GM23338 (cell line): ENCODE measurements around the gene PPP2R5C. TPM values are rescaled to one million over a fixed set of nuclear protein-coding genes. Genes with fewer than 3 reads are reported as not detected.

Experiments
- ATAC-seq: fragments of 200-7000 bp; cut with Tn5 transposase; 3 replicates; pipeline ENCODE4 v1.9.1; 2020
- DNase-seq: peaks from one replicate; pipeline ENCODE4 v3.0.0-alpha.2; 2015; ENCODE audit warnings: low spot score
- H2AFZ ChIP-seq: fragments of 200-600 bp; sonication (generic); 2 replicates; pipeline ENCODE4 v1.8.0; 2016; ENCODE audit warnings: antibody characterized with exemption, mild to moderate bottlenecking, moderate library complexity
- H3F3A ChIP-seq: fragments of 200-600 bp; sonication (generic); replicated peaks from 2 replicates; pipeline ENCODE4 v1.8.0; 2017; ENCODE audit warnings: antibody characterized with exemption, mixed run types, low read depth
- H3K27ac ChIP-seq: fragments of 200-600 bp; sonication (generic); 2 replicates; pipeline ENCODE4 v1.6.1; 2016; ENCODE audit warnings: low read depth
- H3K27me3 ChIP-seq: fragments of 200-600 bp; sonication (generic); 2 replicates; pipeline ENCODE4 v1.8.0; 2016; ENCODE audit warnings: mild to moderate bottlenecking, mixed run types, moderate library complexity; ENCODE audit not compliant: insufficient read depth
- H3K36me3 ChIP-seq: fragments of 200-600 bp; sonication (generic); 2 replicates; pipeline ENCODE4 v1.8.0; 2016; ENCODE audit warnings: mild to moderate bottlenecking; ENCODE audit not compliant: insufficient read depth
- H3K4me1 ChIP-seq: fragments of 200-600 bp; sonication (generic); 2 replicates; pipeline ENCODE4 v1.8.0; 2016; ENCODE audit warnings: mild to moderate bottlenecking, moderate library complexity; ENCODE audit not compliant: insufficient read depth
- H3K4me2 ChIP-seq: fragments of 200-600 bp; sonication (generic); 2 replicates; pipeline ENCODE4 v1.7.1; 2017; ENCODE audit warnings: mixed run types
- H3K4me3 ChIP-seq: fragments of 200-600 bp; sonication (generic); 2 replicates; pipeline ENCODE4 v1.6.1; 2016; ENCODE audit warnings: mixed run types
- H3K79me2 ChIP-seq: fragments of 200-600 bp; sonication (generic); replicated peaks from 2 replicates; pipeline ENCODE4 v1.8.0; 2017; ENCODE audit warnings: mild to moderate bottlenecking; ENCODE audit not compliant: insufficient read depth
- H3K9me2 ChIP-seq: fragments of 200-600 bp; sonication (generic); 2 replicates; pipeline ENCODE4 v1.8.0; 2017; ENCODE audit not compliant: insufficient read depth
- H4K20me1 ChIP-seq: fragments of 200-600 bp; sonication (generic); replicated peaks from 2 replicates; pipeline ENCODE4 v1.8.0; 2017; ENCODE audit warnings: mild to moderate bottlenecking; ENCODE audit not compliant: insufficient read depth
- H3K27ac Mint-ChIP-seq: 2 replicates; pipeline ENCODE4 v1.8.0; 2020; ENCODE audit warnings: inconsistent platforms, mild to moderate bottlenecking, moderate library complexity, mixed read lengths
- H3K27me3 Mint-ChIP-seq: 3 replicates; pipeline ENCODE4 v1.8.0; 2022; ENCODE audit warnings: low read depth, mild to moderate bottlenecking, moderate library complexity, mixed read lengths, inconsistent platforms; ENCODE audit not compliant: insufficient read depth, poor library complexity
- H3K36me3 Mint-ChIP-seq: 3 replicates; pipeline ENCODE4 v1.8.0; 2021; ENCODE audit warnings: low read depth, mild to moderate bottlenecking, inconsistent platforms, moderate library complexity, mixed read lengths
- H3K4me1 Mint-ChIP-seq: 3 replicates; pipeline ENCODE4 v1.8.0; 2020; ENCODE audit warnings: mild to moderate bottlenecking, inconsistent platforms, mixed read lengths
- H3K4me3 Mint-ChIP-seq: 3 replicates; pipeline ENCODE4 v1.8.0; 2021; ENCODE audit warnings: moderate library complexity, mild to moderate bottlenecking, inconsistent platforms, mixed read lengths
- H3K9me3 Mint-ChIP-seq: 3 replicates; pipeline ENCODE4 v1.8.0; 2020; ENCODE audit warnings: moderate library complexity, mild to moderate bottlenecking, inconsistent platforms, mixed read lengths
- CREB1 ChIP-seq: fragments of 250-450 bp; sonication (Bioruptor Pico); IDR thresholded peaks from 2 replicates; pipeline ENCODE4 v1.5.0; 2020; ENCODE audit warnings: low read depth, mild to moderate bottlenecking, moderate library complexity
- CTCF ChIP-seq, 2 experiments: fragments of 200-600 bp in 1 of 2; sonication (generic) in 1 of 2; conservative IDR thresholded peaks; 2 replicates each; pipeline versions ENCODE4 v1.5.1 to v1.6.1; 2016 to 2017; ENCODE audit warnings: antibody characterized with exemption in 2 of 2, low read depth in 2 of 2, mild to moderate bottlenecking in 2 of 2, moderate library complexity in 1 of 2
- ETS1 ChIP-seq: IDR thresholded peaks from 2 replicates; pipeline ENCODE4 v1.6.1; 2016; ENCODE audit warnings: antibody characterized with exemption
- EZH2 ChIP-seq: fragments of 200-600 bp; sonication (generic); IDR thresholded peaks from one replicate; pipeline ENCODE4 v1.8.0; 2017; ENCODE audit warnings: antibody characterized with exemption, mild to moderate bottlenecking, low read depth; ENCODE audit not compliant: unreplicated experiment
- EZH2phosphoT487 ChIP-seq: fragments of 200-600 bp; sonication (generic); IDR thresholded peaks from one replicate; pipeline ENCODE4 v1.8.1; 2018; ENCODE audit warnings: antibody characterized with exemption; ENCODE audit not compliant: unreplicated experiment
- JUNB ChIP-seq: IDR thresholded peaks from one replicate; pipeline ENCODE4 v1.6.1; 2016; ENCODE audit warnings: antibody characterized with exemption; ENCODE audit not compliant: unreplicated experiment
- NANOG ChIP-seq: IDR thresholded peaks from 2 replicates; pipeline ENCODE4 v1.6.1; 2016; ENCODE audit warnings: antibody characterized with exemption, borderline replicate concordance
- POLR2AphosphoS5 ChIP-seq: IDR thresholded peaks from 2 replicates; pipeline ENCODE4 v1.6.1; 2016; ENCODE audit warnings: antibody characterized with exemption, low read depth
- REST ChIP-seq: IDR thresholded peaks from one replicate; pipeline ENCODE4 v1.6.1; 2018; ENCODE audit warnings: antibody characterized with exemption; ENCODE audit not compliant: unreplicated experiment
- STAT1 ChIP-seq: IDR thresholded peaks from one replicate; pipeline ENCODE4 v1.6.1; 2016; ENCODE audit warnings: antibody characterized with exemption; ENCODE audit not compliant: unreplicated experiment
- ZNF114 ChIP-seq: fragments of 250-450 bp; sonication (Bioruptor Pico); IDR thresholded peaks from 2 replicates; pipeline ENCODE4 v1.5.0; 2020; ENCODE audit warnings: mild to moderate bottlenecking, moderate library complexity
- ZNF331 ChIP-seq: fragments of 250-450 bp; sonication (Bioruptor Pico); IDR thresholded peaks from 2 replicates; pipeline ENCODE4 v1.5.0; 2020; ENCODE audit warnings: low read depth, mild to moderate bottlenecking, moderate library complexity
- ZNF462 ChIP-seq: fragments of 250-450 bp; sonication (Bioruptor Pico); IDR thresholded peaks from 2 replicates; pipeline ENCODE4 v1.5.0; 2020; ENCODE audit warnings: mild to moderate bottlenecking, moderate library complexity
- polyA plus RNA-seq: library from polyadenylated mRNA; unstranded; fragments of >200 nt; fragmentation: Nextera tagmentation; extraction: Ambion mirVana; gene quantifications from 2 replicates; pipeline ENCODE4 v1.2.1, GENCODE V29; 2016
- total RNA-seq: library from RNA; depleted of rRNA; stranded (reverse); fragments of >200 nt; shearing (Covaris generic); gene quantifications from 2 replicates; pipeline ENCODE4 v1.2.3, GENCODE V29; 2014

PPP2R5C gene
- total and polyA plus RNA-seq, 2 experiments from 2014 or later: 75.4 to 79.7 TPM

GRCh38 chr14:101796016-101796415 is 34.5 kb downstream of the PPP2R5C start:
- no peak overlapping the region for H3K4me2 ChIP-seq
- H3K4me3 Mint-ChIP-seq: no peak overlapping the region
- H3K4me3 ChIP-seq: no peak overlapping the region
- peaks cover 1% of the 10 kb centered on the region for H3K27me3 Mint-ChIP-seq
- H3K4me1 ChIP-seq: no peaks in the 10 kb centered on the region
- DNase-seq (no peak), ATAC-seq (no peak)
- H4K20me1 ChIP-seq: no peaks in the 10 kb centered on the region; the same call in 1 of the 2 replicates
- H3K36me3 Mint-ChIP-seq: peaks cover 4% of the 10 kb centered on the region; the same call in 2 of the 3 replicates
- H3K27ac ChIP-seq: no peak overlapping the region
- no peaks in the 10 kb centered on the region for H3F3A ChIP-seq
- H3K4me1 Mint-ChIP-seq: no peaks in the 10 kb centered on the region
- no peaks in the 10 kb centered on the region for H3K36me3 ChIP-seq
- H3K79me2 ChIP-seq: no peaks in the 10 kb centered on the region
- no peaks in the 10 kb centered on the region for H3K27me3 ChIP-seq
- H3K27ac Mint-ChIP-seq: no peak overlapping the region
- H2AFZ ChIP-seq: no peak overlapping the region
- H3K9me2 ChIP-seq: no peaks in the 10 kb centered on the region
- peaks cover 8% of the 10 kb centered on the region; the same call in 2 of the 3 replicates for H3K9me3 Mint-ChIP-seq
- TF ChIP-seq JUNB (no peak), CTCF (conservative IDR thresholded peaks at IDR 0.05; ENCODE audit: low read depth in 2 of 2) (no peak), STAT1 (no peak), REST (no peak), EZH2 (no peak), EZH2phosphoT487 (no peak), ETS1 (no peak), POLR2AphosphoS5 (no peak), ZNF462 (CRISPR knock-in tag) (no peak), NANOG (no peak), ZNF114 (CRISPR knock-in tag) (no peak), ZNF331 (CRISPR knock-in tag) (no peak), CREB1 (no peak)
